Measurements from ENCODE around the gene LMO3.

LMO3 gene

GRCh38 chr12:16531621-16532020 lies 74.3 kb downstream of the LMO3 start:
- Histone ChIP-seq H2AFZ (ENCODE audit: low read depth, low read length, severe bottlenecking) (no peak overlapping the region), H3K4me2 (ENCODE audit: low read depth, low read length, poor library complexity, severe bottlenecking) (no peak overlapping the region), H3F3A (ENCODE audit: insufficient read depth) (no peaks in the 10 kb centered on the region), H3K9me3 (ENCODE audit: insufficient read depth, low read length) (no peaks in the 10 kb centered on the region), H3K27me3 (ENCODE audit: low read length) (no peaks in the 10 kb centered on the region), H3K27ac (ENCODE audit: low read depth, low read length) (no peak overlapping the region), H4K20me1 (ENCODE audit: low read depth, low read length) (no peaks in the 10 kb centered on the region), H3K4me3 (ENCODE audit: insufficient read depth, low read length, poor library complexity, severe bottlenecking) (no peak overlapping the region), H3K9ac (ENCODE audit: low read length) (no peak overlapping the region), H3K9me2 (replicated peaks; ENCODE audit: insufficient read depth, low read length) (no peaks in the 10 kb centered on the region), H3K36me3 (ENCODE audit: low read length) (no peaks in the 10 kb centered on the region), H3K79me2 (ENCODE audit: insufficient read depth, low read length) (no peaks in the 10 kb centered on the region)
- TF ChIP-seq EZH2phosphoT487 (conservative IDR thresholded peaks at IDR 0.05; ENCODE audit: low read length) = no peak
- no peak for TF ChIP-seq CTCF (IDR thresholded peaks at IDR 0.05; ENCODE audit: insufficient read depth, low read length, poor library complexity, severe bottlenecking)

- Histone ChIP-seq H3K79me2 (ENCODE audit: insufficient read depth, low read length) (no peaks in the 10 kb centered on the region), H3K9me3 (ENCODE audit: insufficient read depth, low read length) (no peaks in the 10 kb centered on the region), H3K4me2 (ENCODE audit: low read depth, low read length, poor library complexity, severe bottlenecking) (no peak overlapping the region), H3K9me2 (replicated peaks; ENCODE audit: insufficient read depth, low read length) (no peaks in the 10 kb centered on the region), H3K36me3 (ENCODE audit: low read length) (no peaks in the 10 kb centered on the region), H3K9ac (ENCODE audit: low read length) (no peak overlapping the region), H3F3A (ENCODE audit: insufficient read depth) (no peaks in the 10 kb centered on the region), H3K4me3 (ENCODE audit: insufficient read depth, low read length, poor library complexity, severe bottlenecking) (no peak overlapping the region), H3K27me3 (ENCODE audit: low read length) (no peaks in the 10 kb centered on the region), H3K27ac (ENCODE audit: low read depth, low read length) (no peak overlapping the region), H4K20me1 (ENCODE audit: low read depth, low read length) (no peaks in the 10 kb centered on the region), H2AFZ (ENCODE audit: low read depth, low read length, severe bottlenecking) (no peak overlapping the region)
- TF ChIP-seq CTCF (IDR thresholded peaks at IDR 0.05; ENCODE audit: insufficient read depth, low read length, poor library complexity, severe bottlenecking) = no peak
- no peak for TF ChIP-seq EZH2phosphoT487 (conservative IDR thresholded peaks at IDR 0.05; ENCODE audit: low read length)
Measured at GRCh38 chr12:16530268-16530850, 75.6 kb downstream of the LMO3 start.

GRCh38 chr12:16526693-16527092 lies 79.3 kb downstream of the LMO3 start:
- H2AFZ ChIP-seq (ENCODE audit: low read depth, low read length, severe bottlenecking) = no peak overlapping the region

More at GRCh38 chr12:16526693-16527092, 79.3 kb downstream of the LMO3 start:
- H3K27me3 ChIP-seq (ENCODE audit: low read length) = no peaks in the 10 kb centered on the region
- H3F3A ChIP-seq (ENCODE audit: insufficient read depth) = no peaks in the 10 kb centered on the region
- no peaks in the 10 kb centered on the region for H3K79me2 ChIP-seq (ENCODE audit: insufficient read depth, low read length)
- no peaks in the 10 kb centered on the region for H3K9me3 ChIP-seq (ENCODE audit: insufficient read depth, low read length)
- no peaks in the 10 kb centered on the region for H3K9me2 ChIP-seq (replicated peaks; ENCODE audit: insufficient read depth, low read length)
- no peak overlapping the region for H3K4me2 ChIP-seq (ENCODE audit: low read depth, low read length, poor library complexity, severe bottlenecking)
- H3K36me3 ChIP-seq (ENCODE audit: low read length) = no peaks in the 10 kb centered on the region
- H3K27ac ChIP-seq (ENCODE audit: low read depth, low read length) = no peak overlapping the region
- H3K9ac ChIP-seq (ENCODE audit: low read length) = no peak overlapping the region
- no peak for TF ChIP-seq EZH2phosphoT487 (conservative IDR thresholded peaks at IDR 0.05; ENCODE audit: low read length)
- TF ChIP-seq CTCF (IDR thresholded peaks at IDR 0.05; ENCODE audit: insufficient read depth, low read length, poor library complexity, severe bottlenecking) = no peak
- no peaks in the 10 kb centered on the region for H4K20me1 ChIP-seq (ENCODE audit: low read depth, low read length)
- no peak overlapping the region for H3K4me3 ChIP-seq (ENCODE audit: insufficient read depth, low read length, poor library complexity, severe bottlenecking)

All from SU-DHL-6 (cell line).